NCI-H2029 treated with DMSO at 0.1 percent for 48 hours (cell line): ENCODE measurements around the gene BCAS4.
"Not testable (repeated sequence)": the region's sequence is repeated elsewhere in the genome, so short reads cannot be mapped to it uniquely, and the experiment has no call there.

Experiments used
- DNase-seq: peaks from one replicate; lab custom pipeline; 2025; lab: John Stamatoyannopoulos, UW

BCAS4 gene

DNA sequence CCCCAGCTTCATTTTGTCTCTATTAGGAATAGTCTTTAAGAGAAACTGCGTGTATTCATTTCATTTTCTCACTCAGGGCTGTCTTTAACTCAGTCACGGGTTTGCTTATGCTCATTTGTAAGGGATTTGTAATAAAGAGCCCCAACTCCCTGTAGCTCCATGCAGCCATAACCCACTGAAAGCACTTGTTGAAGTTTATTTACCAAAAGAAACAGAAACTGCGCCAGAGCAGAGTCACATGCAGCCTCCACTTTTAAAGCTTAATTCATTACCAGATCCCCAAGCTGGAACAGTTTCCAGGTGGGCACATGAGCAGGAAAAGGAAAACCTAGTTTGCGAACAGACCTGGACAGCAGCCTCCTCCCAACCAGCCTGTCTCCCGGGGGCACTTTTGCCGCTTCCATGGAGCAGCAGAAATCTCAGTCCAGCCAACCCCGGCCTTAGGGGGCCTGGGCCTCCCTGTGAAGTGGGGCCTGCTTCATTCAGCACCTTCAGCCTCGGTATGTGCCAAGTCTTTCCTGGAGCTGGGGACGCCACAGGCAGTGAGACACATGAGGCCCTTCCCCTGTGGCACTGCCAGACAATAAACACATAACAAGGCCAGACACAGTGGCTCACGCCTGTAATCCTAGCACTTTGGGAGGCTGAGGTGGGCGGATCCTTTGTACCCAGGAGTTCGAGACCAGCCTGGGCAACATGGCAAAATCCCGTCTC lies 4.5 kb downstream of the BCAS4 start:
- DNase-seq, result no peak

DNA sequence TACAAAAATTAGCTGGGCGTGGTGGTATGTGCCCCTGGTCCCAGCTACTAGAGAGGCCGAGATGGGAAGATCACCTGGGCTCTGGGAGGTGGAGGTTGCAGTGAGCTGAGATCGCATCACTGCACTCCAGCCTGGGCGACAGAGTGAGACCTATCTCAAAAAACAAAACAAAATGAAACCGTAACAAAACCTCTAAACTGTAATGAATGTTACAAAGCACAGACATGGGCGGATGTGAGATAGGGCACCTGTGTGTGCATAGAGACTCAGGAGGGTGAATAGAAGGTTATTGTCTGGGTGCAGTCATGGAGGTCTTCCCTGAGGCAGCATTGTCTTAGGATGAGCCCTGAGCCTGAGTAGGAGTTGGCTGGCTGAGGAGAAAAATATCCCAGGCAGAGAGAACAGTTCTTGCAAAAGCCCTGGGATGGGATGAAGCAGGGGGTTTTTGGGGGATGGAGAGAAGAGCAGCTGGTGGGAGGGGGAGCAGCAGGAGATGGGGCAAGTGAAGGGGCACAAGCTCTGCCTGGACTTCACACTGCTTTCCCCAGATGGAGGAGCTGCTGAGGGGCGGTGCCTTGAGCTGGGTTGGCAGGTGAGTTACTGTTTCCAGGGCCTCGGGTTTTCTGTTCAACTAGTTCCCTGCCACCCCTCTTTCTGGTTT lies 5.2 kb downstream of the BCAS4 start:
- DNase-seq, result no peak

DNA sequence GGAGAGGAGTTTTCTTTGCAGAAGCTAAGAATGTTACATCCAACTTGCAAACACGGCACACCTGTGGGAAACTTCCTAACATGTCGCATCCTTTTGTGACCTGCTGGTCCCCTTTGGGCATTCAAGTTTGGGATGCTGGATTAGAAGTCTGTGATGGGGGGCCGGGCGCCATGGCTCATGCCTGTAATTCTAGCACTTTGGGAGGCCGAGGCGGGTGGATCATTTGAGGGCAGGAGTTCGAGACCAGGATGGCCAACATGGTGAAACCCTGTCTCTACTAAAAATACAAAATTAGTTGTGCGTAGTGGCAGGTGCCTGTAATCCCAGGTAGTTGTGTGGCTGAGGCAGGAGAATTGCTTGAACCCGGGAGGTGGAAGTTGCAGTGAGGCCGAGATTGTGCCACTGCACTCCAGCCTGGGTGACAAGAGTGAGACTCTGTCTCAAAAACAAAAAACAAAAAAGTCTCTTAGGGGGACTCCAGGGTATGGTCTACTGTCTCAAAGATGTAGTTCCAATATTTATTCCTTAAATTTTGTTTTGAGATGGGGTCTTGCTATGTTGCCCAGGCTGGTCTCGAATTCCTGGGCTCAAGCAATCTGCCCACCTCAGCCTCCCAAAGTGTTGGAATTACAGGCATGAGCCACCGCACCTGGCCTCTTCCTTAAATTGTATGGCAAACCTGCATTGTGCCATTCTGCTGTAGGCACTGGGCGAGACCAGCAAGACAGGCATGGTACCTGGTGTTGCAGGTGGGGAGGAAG lies 6.3 kb downstream of the BCAS4 start:
- DNase-seq, result not testable (repeated sequence)

DNA sequence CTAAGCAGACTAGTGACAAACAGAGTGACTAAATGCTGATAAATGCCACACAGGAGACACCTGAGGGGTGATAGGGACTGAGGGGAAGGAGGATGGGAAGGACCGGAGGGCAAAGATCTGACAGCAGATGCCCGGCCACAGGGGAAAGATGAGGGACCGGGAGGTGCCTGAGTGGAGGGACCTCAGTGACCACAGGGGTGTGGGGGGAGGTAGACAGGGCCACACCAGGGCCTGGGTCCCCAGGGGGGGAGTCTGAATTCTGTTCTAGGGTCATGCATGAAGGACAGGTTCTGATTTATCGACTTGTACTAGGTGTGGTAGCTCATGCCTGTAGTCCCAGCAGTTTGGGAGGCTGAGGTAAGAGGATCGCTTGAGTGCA lies 6.9 kb downstream of the BCAS4 start:
- no peak for DNase-seq

DNA sequence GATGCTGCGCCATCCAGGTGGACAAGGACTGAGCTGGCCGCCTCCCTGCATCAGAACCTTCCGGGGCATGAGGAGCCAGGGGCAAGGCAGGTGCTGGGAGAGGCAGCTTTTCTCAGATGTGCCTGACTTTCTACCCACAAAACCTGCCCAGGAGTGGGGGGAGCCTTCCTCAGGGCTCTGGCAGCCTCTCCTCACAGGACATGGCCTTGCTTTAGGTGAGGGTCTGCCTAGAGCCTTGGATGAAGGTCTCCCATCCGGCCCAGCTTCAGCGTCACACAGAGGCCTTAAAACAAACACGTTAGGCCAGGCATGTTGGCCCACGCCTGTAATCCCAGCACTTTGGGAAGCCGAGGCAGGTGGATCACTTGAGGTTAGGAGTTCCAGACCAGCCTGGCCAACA lies 7.4 kb downstream of the BCAS4 start:
- no peak for DNase-seq

GRCh38 chr20:50804437-50805348 lies 9.8 kb downstream of the BCAS4 start:
- DNase-seq, result no peak

- no peak for DNase-seq
Measured at GRCh38 chr20:50805349-50805684, 10.5 kb downstream of the BCAS4 start.

GRCh38 chr20:50806126-50806768 lies 11.4 kb downstream of the BCAS4 start:
- DNase-seq, result no peak

GRCh38 chr20:50810063-50810462 lies 15.2 kb downstream of the BCAS4 start:
- no peak for DNase-seq

GRCh38 chr20:50810842-50811241 lies 16.0 kb downstream of the BCAS4 start:
- no peak for DNase-seq

DNA sequence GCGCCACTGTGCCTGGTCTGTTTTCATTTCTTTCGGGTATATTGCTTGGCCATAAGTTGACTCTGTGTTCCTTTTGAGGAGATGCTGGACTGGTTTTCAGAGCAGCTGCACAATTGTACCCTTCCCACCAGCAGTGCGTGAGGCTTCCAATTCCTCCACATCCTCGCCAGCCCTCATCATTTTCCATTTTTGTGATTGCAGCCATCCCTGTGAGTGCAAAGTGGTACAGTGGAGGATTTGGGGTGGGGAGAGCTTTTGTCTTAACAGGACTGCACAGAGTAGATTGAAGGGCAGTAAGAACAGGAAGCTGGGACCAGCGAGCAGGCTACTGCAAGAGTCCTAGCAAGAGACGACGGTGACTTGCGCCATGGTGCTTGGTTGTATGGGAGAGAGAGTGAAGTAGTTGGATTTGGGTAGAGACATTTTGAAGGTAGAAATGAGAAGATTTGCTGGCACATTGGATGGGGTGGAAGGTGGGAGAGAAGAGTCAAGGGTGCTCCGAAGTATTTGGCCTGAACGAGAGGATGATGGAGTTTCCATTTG lies 18.3 kb downstream of the BCAS4 start:
- DNase-seq, result no peak

- DNase-seq, result no peak
Measured at GRCh38 chr20:50813801-50814200, 18.9 kb downstream of the BCAS4 start.

- no peak for DNase-seq
Measured at GRCh38 chr20:50814438-50815161, 19.7 kb downstream of the BCAS4 start.

DNA sequence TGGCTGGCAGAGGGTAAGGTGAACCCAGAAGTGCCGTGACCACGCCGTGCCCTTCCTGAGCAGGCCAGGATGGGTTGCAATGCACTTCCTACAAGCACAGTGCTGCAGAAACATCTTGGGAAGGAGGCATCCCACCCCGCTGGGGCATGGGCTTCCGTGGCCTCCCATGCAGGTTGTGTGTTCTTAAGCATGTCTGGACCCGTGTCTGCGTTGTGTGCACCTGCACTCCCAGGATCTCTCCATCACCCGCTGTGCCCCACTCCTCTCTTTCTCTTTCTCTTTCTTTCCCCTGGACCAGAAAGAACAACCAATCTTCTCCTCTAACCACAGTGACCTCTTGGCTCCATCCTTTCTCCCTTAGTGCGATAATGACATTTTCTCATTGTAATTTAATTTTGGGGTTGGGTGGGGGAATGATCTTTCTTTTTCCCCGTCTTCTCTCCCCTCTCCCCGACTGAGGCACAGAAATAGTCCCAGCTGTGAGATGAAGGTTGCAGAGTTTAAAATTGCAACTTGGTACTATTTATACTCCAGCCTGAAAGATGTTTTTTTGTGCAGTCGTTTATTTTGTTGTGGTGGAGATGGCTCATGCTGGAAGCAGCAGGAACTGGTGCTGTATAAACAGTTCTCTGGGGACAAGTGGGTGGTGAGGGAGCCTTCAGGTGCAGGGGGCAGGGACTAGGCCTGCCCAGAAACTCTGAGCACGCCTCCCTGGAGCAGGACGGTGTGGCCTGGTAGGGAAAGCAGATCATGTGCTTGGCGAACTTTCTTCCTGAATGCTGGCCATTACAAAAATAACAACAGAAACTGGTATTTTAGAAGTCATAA lies 20.5 kb downstream of the BCAS4 start:
- no peak for DNase-seq

DNA sequence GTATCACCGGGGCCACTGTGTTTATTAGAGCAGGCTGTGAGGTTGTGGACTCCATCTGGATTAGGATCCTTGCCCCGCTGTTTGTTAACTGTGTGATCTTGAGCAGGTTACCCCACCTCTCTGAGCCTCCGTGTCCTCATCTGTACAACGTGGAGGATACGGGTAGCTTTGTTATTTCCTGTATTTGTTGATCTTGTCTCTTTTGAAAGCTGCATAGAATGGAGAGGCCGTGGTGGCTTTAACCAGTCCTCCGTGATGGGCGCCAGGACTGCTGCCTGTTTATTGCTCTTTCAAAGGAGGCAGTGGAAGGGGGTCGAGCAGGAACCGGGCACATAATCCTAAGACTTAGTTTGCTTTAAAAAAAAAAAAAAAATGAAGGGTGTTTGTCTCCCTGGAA lies 22.9 kb downstream of the BCAS4 start:
- DNase-seq, result no peak

GRCh38 chr20:50819349-50819748 lies 24.5 kb downstream of the BCAS4 start:
- DNase-seq, result no peak

DNA sequence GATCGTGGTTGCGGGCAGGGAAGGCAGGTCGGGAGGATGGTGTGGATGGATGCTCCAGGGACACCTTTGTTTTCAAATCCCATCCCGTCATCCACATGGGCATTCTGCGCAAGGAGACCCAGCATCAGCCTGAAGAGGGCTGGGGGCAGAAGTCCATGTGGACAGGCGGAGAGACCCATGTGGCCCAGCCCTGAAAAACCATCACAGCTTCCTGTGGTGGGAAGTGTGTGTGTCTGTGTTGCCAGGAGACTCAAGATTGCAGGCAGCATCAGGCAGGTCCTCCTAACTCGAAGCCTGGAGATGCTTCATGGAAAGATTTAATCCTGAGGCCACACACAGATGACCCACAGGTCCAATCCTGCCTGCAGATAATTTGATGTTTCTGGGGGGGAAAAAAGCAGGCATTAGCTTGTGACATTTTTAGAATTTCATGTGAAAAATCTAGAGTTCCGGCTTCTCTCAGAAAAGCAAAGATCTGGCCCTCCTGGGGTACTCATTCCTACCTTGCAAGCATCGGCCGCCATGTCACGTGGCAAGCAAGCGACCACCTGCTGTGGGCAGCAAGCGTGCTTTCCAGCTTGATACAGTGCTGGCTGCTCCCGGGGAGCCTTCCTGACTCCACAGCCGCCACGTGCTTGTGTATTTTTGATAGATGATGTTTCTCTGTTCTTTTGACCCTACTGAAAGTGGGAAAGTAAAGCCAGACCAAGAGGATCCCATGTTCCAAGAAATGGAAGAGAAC lies 25.8 kb downstream of the BCAS4 start:
- no peak for DNase-seq

- no peak for DNase-seq
Measured at GRCh38 chr20:50821257-50821921, 26.5 kb downstream of the BCAS4 start.

- no peak for DNase-seq
Measured at GRCh38 chr20:50821994-50822393, 27.1 kb downstream of the BCAS4 start.
